H9 (cell line): ENCODE data around the gene ABCC4. TPM values are rescaled to one million over a fixed set of nuclear protein-coding genes. Genes with fewer than 3 reads are reported as not detected.

Experiments used
- DNase-seq: peaks from one replicate; pipeline ENCODE4 v3.0.0-alpha.2; 2017
- H2AFZ ChIP-seq: one replicate; pipeline ENCODE4 v1.6.1; 2013; ENCODE audit warnings: mild to moderate bottlenecking, low read length, control low read depth, moderate library complexity
- H2AK5ac ChIP-seq: 2 replicates; pipeline ENCODE4 v1.6.1; 2013; ENCODE audit warnings: low read length, control low read depth, mixed read lengths; ENCODE audit not compliant: insufficient read length
- H2BK120ac ChIP-seq: one replicate; pipeline ENCODE4 v1.6.1; 2013; ENCODE audit warnings: low read depth, mild to moderate bottlenecking, low read length, control low read depth, inconsistent platforms; ENCODE audit not compliant: poor library complexity, severe bottlenecking
- H2BK12ac ChIP-seq: 2 replicates; pipeline ENCODE4 v1.6.1; 2013; ENCODE audit warnings: low read length, control low read depth, mixed read lengths, low read depth; ENCODE audit not compliant: insufficient read length
- H2BK15ac ChIP-seq: 2 replicates; pipeline ENCODE4 v1.6.1; 2013; ENCODE audit warnings: low read depth, low read length, control low read depth
- H2BK20ac ChIP-seq: one replicate; pipeline ENCODE4 v1.6.1; 2013; ENCODE audit warnings: low read depth, mild to moderate bottlenecking, low read length, control low read depth, inconsistent platforms; ENCODE audit not compliant: poor library complexity, severe bottlenecking
- H2BK5ac ChIP-seq: 2 replicates; pipeline ENCODE4 v1.6.1; 2013; ENCODE audit warnings: low read length, control low read depth, mixed read lengths; ENCODE audit not compliant: insufficient read length
- H3K14ac ChIP-seq: 2 replicates; pipeline ENCODE4 v1.6.1; 2013; ENCODE audit warnings: low read length, control low read depth; ENCODE audit not compliant: insufficient read depth
- H3K18ac ChIP-seq: 2 replicates; pipeline ENCODE4 v1.6.1; 2013; ENCODE audit warnings: low read depth, mild to moderate bottlenecking, mixed read lengths, low read length, control low read depth; ENCODE audit not compliant: insufficient read length
- H3K23ac ChIP-seq: 2 replicates; pipeline ENCODE4 v1.6.1; 2013; ENCODE audit warnings: low read length, control low read depth, mixed read lengths, low read depth; ENCODE audit not compliant: insufficient read length
- H3K23me2 ChIP-seq: 2 replicates; pipeline ENCODE4 v1.6.1; 2013; ENCODE audit warnings: low read depth, mild to moderate bottlenecking, mixed read lengths, low read length, control low read depth; ENCODE audit not compliant: insufficient read length, poor library complexity, severe bottlenecking
- H3K27ac ChIP-seq: 2 replicates; pipeline ENCODE4 v1.5.1; 2013; ENCODE audit warnings: low read length, control low read depth, mixed read lengths, low read depth; ENCODE audit not compliant: insufficient read length
- H3K27me3 ChIP-seq: 2 replicates; pipeline ENCODE4 v1.6.1; 2013; ENCODE audit warnings: low read length, control low read depth, inconsistent platforms; ENCODE audit not compliant: insufficient read depth
- H3K4ac ChIP-seq: 2 replicates; pipeline ENCODE4 v1.6.1; 2013; ENCODE audit warnings: low read depth, mild to moderate bottlenecking, control low read depth, inconsistent platforms, low read length, moderate library complexity
- H3K4me1 ChIP-seq: 2 replicates; pipeline ENCODE4 v1.6.1; 2013; ENCODE audit warnings: low read length, control low read depth, inconsistent platforms; ENCODE audit not compliant: insufficient read depth
- H3K4me2 ChIP-seq: 2 replicates; pipeline ENCODE4 v1.6.1; 2013; ENCODE audit warnings: low read length, control low read depth, mixed read lengths; ENCODE audit not compliant: insufficient read length, insufficient read depth
- H3K56ac ChIP-seq: 2 replicates; pipeline ENCODE4 v1.6.1; 2013; ENCODE audit warnings: low read depth, mild to moderate bottlenecking, mixed read lengths, low read length, control low read depth; ENCODE audit not compliant: insufficient read length
- H3K79me1 ChIP-seq: 2 replicates; pipeline ENCODE4 v1.6.1; 2013; ENCODE audit warnings: low read depth, mild to moderate bottlenecking, moderate library complexity, low read length, control low read depth, inconsistent platforms; ENCODE audit not compliant: insufficient read depth, poor library complexity, severe bottlenecking
- H3K79me2 ChIP-seq: 2 replicates; pipeline ENCODE4 v1.6.1; 2013; ENCODE audit warnings: low read length, control low read depth, inconsistent platforms; ENCODE audit not compliant: insufficient read depth
- H3K9ac ChIP-seq: 2 replicates; pipeline ENCODE4 v1.6.1; 2013; ENCODE audit warnings: low read length, control low read depth, mixed read lengths; ENCODE audit not compliant: insufficient read length; ENCODE audit errors: extremely low read depth
- H3K9me3 ChIP-seq: one replicate; pipeline ENCODE4 v1.6.1; 2013; ENCODE audit warnings: low read depth, low read length, inconsistent platforms; ENCODE audit not compliant: control insufficient read depth
- H3T11ph ChIP-seq: one replicate; pipeline ENCODE4 v1.6.1; 2013; ENCODE audit warnings: mild to moderate bottlenecking, low read length, control low read depth, inconsistent platforms
- H4K20me1 ChIP-seq: one replicate; pipeline ENCODE4 v1.6.1; 2013; ENCODE audit not compliant: control insufficient read depth, insufficient read length, insufficient read depth
- H4K5ac ChIP-seq: 2 replicates; pipeline ENCODE4 v1.6.1; 2013; ENCODE audit warnings: low read depth, mild to moderate bottlenecking, mixed read lengths, low read length, control low read depth; ENCODE audit not compliant: insufficient read length
- H4K8ac ChIP-seq: replicated peaks from 2 replicates; pipeline ENCODE4 v1.6.1; 2013; ENCODE audit warnings: low read length, control low read depth, mixed read lengths, low read depth; ENCODE audit not compliant: insufficient read length
- H4K91ac ChIP-seq: 2 replicates; pipeline ENCODE4 v1.6.1; 2013; ENCODE audit warnings: low read depth, mild to moderate bottlenecking, moderate library complexity, mixed read lengths, low read length, control low read depth; ENCODE audit not compliant: insufficient read length
- H3K27ac Mint-ChIP-seq, 3 experiments: 2 replicates in 2 of 3; 3 replicates in 1 of 3; pipeline ENCODE4 v1.8.0; 2020 to 2021; ENCODE audit warnings: mixed read lengths in 3 of 3, mild to moderate bottlenecking in 1 of 3, moderate library complexity in 1 of 3
- H3K27me3 Mint-ChIP-seq: 2 replicates; pipeline ENCODE4 v1.8.0; 2021; ENCODE audit warnings: low read depth, mild to moderate bottlenecking, moderate library complexity, mixed read lengths
- H3K36me3 Mint-ChIP-seq, 3 experiments: 2 replicates in 2 of 3; 3 replicates in 1 of 3; pipeline ENCODE4 v1.8.0; 2020 to 2021; ENCODE audit warnings: low read depth in 3 of 3, mixed read lengths in 3 of 3; ENCODE audit not compliant: insufficient read depth in 1 of 3
- H3K4me1 Mint-ChIP-seq, 2 experiments: 2 replicates each; pipeline ENCODE4 v1.8.0; 2020; ENCODE audit warnings: mixed read lengths in 2 of 2
- H3K4me3 Mint-ChIP-seq, 2 experiments: 2 replicates in 1 of 2; 3 replicates in 1 of 2; pipeline ENCODE4 v1.8.0; 2020 to 2021; ENCODE audit warnings: mild to moderate bottlenecking in 2 of 2, mixed read lengths in 2 of 2, moderate library complexity in 1 of 2
- H3K9me3 Mint-ChIP-seq, 2 experiments: 2 replicates in 1 of 2; 3 replicates in 1 of 2; pipeline ENCODE4 v1.8.0; 2020; ENCODE audit warnings: mild to moderate bottlenecking in 2 of 2, mixed read lengths in 2 of 2, moderate library complexity in 1 of 2
- CTCF ChIP-seq: fragments of 200-600 bp; sonication (generic); conservative IDR thresholded peaks from 3 replicates; pipeline ENCODE4 v1.8.0; 2021; ENCODE audit warnings: antibody characterized with exemption, mild to moderate bottlenecking
- WGBS: extraction: QIAGEN DNeasy Blood & Tissue Kit; methylation state at CpG from one replicate; pipeline ENCODE4 v1.1.7; 2013; ENCODE audit warnings: missing lambda C conversion rate, low lambda C conversion rate, mixed read lengths; ENCODE audit not compliant: insufficient read length; ENCODE audit errors: extremely low coverage; 5-methylcytosine and 5-hydroxymethylcytosine counted together
- total RNA-seq: library from RNA; stranded (reverse); gene quantifications from 2 replicates; pipeline ENCODE4 v1.2.1, GENCODE V29; 2021

The ABCC4 gene
- total RNA-seq, 1 experiment from 2014 or later = 5.9 TPM

- Mint-ChIP-seq H3K4me3 (no peak overlapping the region), H3K9me3 (no peaks in the 10 kb centered on the region), H3K27me3 (no peaks in the 10 kb centered on the region), H3K27ac (no peak overlapping the region), H3K4me1 (no peaks in the 10 kb centered on the region), H3K36me3 (no peaks in the 10 kb centered on the region)
- no CpG with 5 or more reads among the region's 9 CpGs for WGBS
- Histone ChIP-seq H3K4me2 (no peak overlapping the region), H3K27me3 (no peaks in the 10 kb centered on the region), H4K20me1 (no peaks in the 10 kb centered on the region), H2AFZ (no peak overlapping the region), H2BK12ac (no peak overlapping the region), H4K5ac (no peak overlapping the region), H4K8ac (no peak overlapping the region), H3K79me2 (no peaks in the 10 kb centered on the region), H3K14ac (no peak overlapping the region), H3K9ac (no peak overlapping the region), H3K9me3 (no peaks in the 10 kb centered on the region), H2AK5ac (no peak overlapping the region), H3K23ac (no peak overlapping the region), H3K18ac (no peak overlapping the region), H3K56ac (no peak overlapping the region), H3K23me2 (no peaks in the 10 kb centered on the region), H2BK5ac (no peak overlapping the region), H3K4ac (no peak overlapping the region), H3K4me1 (no peaks in the 10 kb centered on the region), H3T11ph (no peak overlapping the region), H2BK120ac (no peak overlapping the region), H2BK15ac (no peak overlapping the region), H3K79me1 (no peaks in the 10 kb centered on the region), H2BK20ac (no peak overlapping the region), H3K27ac (no peak overlapping the region), H4K91ac (no peak overlapping the region)
- DNase-seq = no peak
- TF ChIP-seq CTCF = no peak
Observed at GRCh38 chr13:95258619-95259194, 42.5 kb downstream of the ABCC4 start.
